Activated CD8-positive, alpha-beta T cell treated with anti-CD3 and anti-CD28 coated beads for 36 hours (primary cell): ENCODE measurements around the gene CENATAC. TPM values are rescaled to one million over a fixed set of nuclear protein-coding genes. Genes with fewer than 3 reads are reported as not detected.

Experiments used
- ATAC-seq: fragments of 200-7000 bp; cut with Tn5 transposase; one replicate; pipeline ENCODE4 v1.10.0; 2021; ENCODE audit warnings: mild to moderate bottlenecking, moderate library complexity
- CTCF ChIA-PET: fragments of 350-600 bp; sonication (Branson Sonifier 250); formaldehyde crosslinking; loops from one replicate; lab custom pipeline; 2021; ENCODE audit warnings: antibody characterized with exemption; lab: Charles Lee
- POLR2A ChIA-PET: fragments of 350-600 bp; sonication (Branson Sonifier 250); formaldehyde crosslinking; loops from one replicate; lab custom pipeline; 2021; ENCODE audit warnings: antibody characterized with exemption; lab: Charles Lee
- DNase-seq: peaks from one replicate; pipeline ENCODE4 v3.0.0-alpha.2; 2020
- H3K27ac Mint-ChIP-seq: one replicate; pipeline ENCODE4 v1.8.0; 2021; ENCODE audit warnings: mild to moderate bottlenecking, mixed read lengths
- H3K27me3 Mint-ChIP-seq: one replicate; pipeline ENCODE4 v1.8.0; 2021; ENCODE audit warnings: mixed read lengths
- H3K36me3 Mint-ChIP-seq: one replicate; pipeline ENCODE4 v1.8.0; 2021; ENCODE audit warnings: low read depth, mixed read lengths
- H3K4me1 Mint-ChIP-seq: one replicate; pipeline ENCODE4 v1.8.0; 2021; ENCODE audit warnings: low read depth, mixed read lengths
- H3K4me3 Mint-ChIP-seq: one replicate; pipeline ENCODE4 v1.8.0; 2021; ENCODE audit warnings: mild to moderate bottlenecking, moderate library complexity, mixed read lengths
- H3K9me3 Mint-ChIP-seq: one replicate; pipeline ENCODE4 v1.8.0; 2021; ENCODE audit warnings: mixed read lengths
- intact Hi-C: fragments of 100-400 bp; cut with micrococcal nuclease; formaldehyde crosslinking; loops from one replicate; pipeline ENCODE4 v1.10.0; 2022
- total RNA-seq, 2 experiments: library from RNA; stranded (reverse); gene quantifications; one replicate each; pipeline ENCODE4 v1.2.3, GENCODE V29; 2021
- TF ChIP-seq, protein P1 (sequence below): fragments of 200-600 bp; IDR thresholded peaks from one replicate; pipeline ENCODE4 v1.8.0; 2022; ENCODE audit warnings: antibody characterized with exemption, mild to moderate bottlenecking

CENATAC gene
- total RNA-seq, 2 experiments from 2014 or later, result 22.0 to 24.1 TPM

DNA sequence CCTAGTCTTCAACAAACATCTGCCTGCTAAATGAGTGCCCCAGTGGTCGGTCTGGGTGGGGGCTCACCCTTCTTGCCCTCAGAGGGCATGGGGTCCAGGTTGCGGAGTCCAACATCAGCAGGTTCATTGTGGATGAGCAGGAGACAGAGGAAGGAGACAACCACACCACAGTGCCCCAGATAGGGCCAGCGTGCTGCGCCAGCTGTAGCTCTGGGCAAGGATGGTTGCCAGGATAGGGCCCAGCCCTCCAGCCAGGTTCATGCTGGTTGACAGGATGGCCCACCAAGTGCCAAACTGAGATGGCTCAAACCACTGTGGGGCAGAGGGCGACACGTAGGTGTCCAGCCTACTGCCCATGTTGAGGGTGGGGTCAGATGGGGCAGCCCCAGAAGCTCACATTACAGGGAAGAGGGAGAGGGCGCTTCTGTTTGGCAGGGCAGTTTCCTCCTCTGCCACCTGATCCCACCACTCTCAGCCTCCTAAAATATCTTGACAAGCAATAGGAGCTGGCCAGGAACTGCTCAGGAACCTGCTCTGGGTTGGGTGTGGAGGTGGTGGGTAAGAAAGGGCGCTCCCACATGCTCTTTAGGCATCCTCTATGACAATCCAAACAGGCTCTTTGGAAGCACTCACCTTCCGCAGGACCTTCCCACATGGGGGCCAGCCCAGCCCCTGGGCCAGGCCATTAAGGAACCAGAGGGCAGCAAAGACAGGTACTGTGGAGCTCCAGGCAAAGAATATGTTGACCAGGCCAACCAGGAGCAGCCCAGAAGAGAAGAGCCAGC lies 29.8 kb downstream of the CENATAC start:
- H3K9me3 Mint-ChIP-seq, result no peaks in the 10 kb centered on the region
- ATAC-seq (no peak), DNase-seq (no peak)
- peaks cover 45% of the 10 kb centered on the region for H3K4me1 Mint-ChIP-seq
- intact Hi-C loops, result no loop called here
- no peaks in the 10 kb centered on the region for H3K27me3 Mint-ChIP-seq
- POLR2A ChIA-PET, result interaction anchor here (0.6 to 8.4 kb wide), 5 partner anchors 11 to 169 kb away, joined by 3 to 98 read pairs (median 3); partner anchors contain the start of genes CENATAC, RPS25 and TRAPPC4
- CTCF ChIA-PET, result interaction anchor here (1.3 kb wide), 1 partner anchor 28 kb away, joined by 4 read pairs; no protein-coding TSS in a partner anchor
- peaks cover 38% of the 10 kb centered on the region for H3K36me3 Mint-ChIP-seq
- H3K27ac Mint-ChIP-seq, result no peak overlapping the region
- H3K4me3 Mint-ChIP-seq, result no peak overlapping the region
- TF ChIP-seq, protein P1, sequence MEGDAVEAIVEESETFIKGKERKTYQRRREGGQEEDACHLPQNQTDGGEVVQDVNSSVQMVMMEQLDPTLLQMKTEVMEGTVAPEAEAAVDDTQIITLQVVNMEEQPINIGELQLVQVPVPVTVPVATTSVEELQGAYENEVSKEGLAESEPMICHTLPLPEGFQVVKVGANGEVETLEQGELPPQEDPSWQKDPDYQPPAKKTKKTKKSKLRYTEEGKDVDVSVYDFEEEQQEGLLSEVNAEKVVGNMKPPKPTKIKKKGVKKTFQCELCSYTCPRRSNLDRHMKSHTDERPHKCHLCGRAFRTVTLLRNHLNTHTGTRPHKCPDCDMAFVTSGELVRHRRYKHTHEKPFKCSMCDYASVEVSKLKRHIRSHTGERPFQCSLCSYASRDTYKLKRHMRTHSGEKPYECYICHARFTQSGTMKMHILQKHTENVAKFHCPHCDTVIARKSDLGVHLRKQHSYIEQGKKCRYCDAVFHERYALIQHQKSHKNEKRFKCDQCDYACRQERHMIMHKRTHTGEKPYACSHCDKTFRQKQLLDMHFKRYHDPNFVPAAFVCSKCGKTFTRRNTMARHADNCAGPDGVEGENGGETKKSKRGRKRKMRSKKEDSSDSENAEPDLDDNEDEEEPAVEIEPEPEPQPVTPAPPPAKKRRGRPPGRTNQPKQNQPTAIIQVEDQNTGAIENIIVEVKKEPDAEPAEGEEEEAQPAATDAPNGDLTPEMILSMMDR, result no peak

GRCh38 chr11:119028346-119029068 lies 30.6 kb downstream of the CENATAC start:
- POLR2A ChIA-PET, result interaction anchor here (0.6 to 8.4 kb wide), 6 partner anchors 11 to 168 kb away, joined by 3 to 98 read pairs (median 3); partner anchors contain the start of genes CENATAC, RPS25 and TRAPPC4
- CTCF ChIA-PET, result no interaction called here
- TF ChIP-seq, protein P1, result no peak
- ATAC-seq (no peak), DNase-seq (no peak)
- peaks cover 40% of the 10 kb centered on the region for H3K4me1 Mint-ChIP-seq
- peak overlapping the region; percentile 70 for H3K4me3 Mint-ChIP-seq
- intact Hi-C loops, result no loop called here
- H3K36me3 Mint-ChIP-seq, result peaks cover 33% of the 10 kb centered on the region
- H3K27ac Mint-ChIP-seq, result peak overlapping the region; percentile 90
- no peaks in the 10 kb centered on the region for H3K27me3 Mint-ChIP-seq
- H3K9me3 Mint-ChIP-seq, result no peaks in the 10 kb centered on the region

GRCh38 chr11:119029069-119029339 lies 31.1 kb downstream of the CENATAC start:
- peaks cover 37% of the 10 kb centered on the region for H3K4me1 Mint-ChIP-seq
- H3K4me3 Mint-ChIP-seq, result peak overlapping the region; percentile 70
- DNase-seq (no peak), ATAC-seq (no peak)
- no peaks in the 10 kb centered on the region for H3K9me3 Mint-ChIP-seq
- H3K27ac Mint-ChIP-seq, result peak overlapping the region; percentile 90
- TF ChIP-seq, protein P1, result no peak
- H3K36me3 Mint-ChIP-seq, result peaks cover 28% of the 10 kb centered on the region
- ChIA-PET CTCF (no interaction called here), POLR2A (interaction anchor here (0.6 to 8.4 kb wide), 5 partner anchors 12 to 57 kb away, joined by 3 to 98 read pairs (median 3); partner anchors contain the start of genes CENATAC, RPS25 and TRAPPC4)
- no peaks in the 10 kb centered on the region for H3K27me3 Mint-ChIP-seq
- intact Hi-C loops, result no loop called here

DNA sequence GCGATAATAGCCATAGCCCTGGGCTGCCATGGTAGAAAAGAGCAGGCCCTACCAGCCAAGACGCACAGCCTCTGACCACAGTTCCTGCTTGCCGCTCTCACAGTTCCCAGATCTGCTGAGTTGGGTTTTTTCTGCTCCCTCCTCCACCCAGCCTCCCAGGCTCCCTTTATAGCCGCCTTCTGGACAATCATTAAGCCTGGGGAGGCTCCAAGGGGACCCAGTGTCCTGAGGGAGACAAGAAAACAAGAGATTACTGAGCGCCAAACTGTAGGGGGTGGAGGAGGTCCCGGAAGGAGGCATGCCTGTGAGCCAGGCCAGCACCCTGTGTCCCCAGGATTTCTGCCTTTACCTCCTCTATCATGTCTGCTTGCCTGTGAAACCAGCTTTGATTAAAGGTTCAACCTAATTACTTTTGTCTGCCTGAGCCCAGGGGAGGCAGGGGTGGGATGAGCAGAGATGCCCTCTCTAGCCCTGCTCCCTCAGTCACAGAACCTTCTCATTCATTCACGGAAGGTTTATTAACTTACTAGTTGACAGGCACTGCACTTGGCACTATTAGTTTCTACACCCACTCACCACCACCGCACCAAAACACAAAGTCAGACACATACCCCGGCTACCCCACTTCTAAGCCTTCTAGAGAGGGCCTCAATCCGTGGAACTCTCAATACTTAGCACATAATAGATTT lies 31.5 kb downstream of the CENATAC start:
- DNase-seq (peak; percentile 85), ATAC-seq (peak; percentile 57)
- Mint-ChIP-seq H3K4me1 (peaks cover 32% of the 10 kb centered on the region), H3K9me3 (no peaks in the 10 kb centered on the region), H3K4me3 (peak overlapping the region; percentile 70), H3K27ac (peak overlapping the region; percentile 90), H3K27me3 (no peaks in the 10 kb centered on the region), H3K36me3 (peaks cover 25% of the 10 kb centered on the region)
- POLR2A ChIA-PET, result interaction anchor here (0.8 to 8.4 kb wide), 10 partner anchors 12 to 72 kb away, joined by 3 to 98 read pairs (median 4); partner anchors contain the start of genes CENATAC, DPAGT1, RPS25 and TRAPPC4
- TF ChIP-seq, protein P1, result no peak
- intact Hi-C loops, result no loop called here
- CTCF ChIA-PET, result interaction anchor here (1.0 to 2.7 kb wide), 4 partner anchors 10 to 38 kb away, joined by 5 to 20 read pairs (median 13); partner anchors contain the start of genes HYOU1, RPS25 and VPS11
